Activated CD8-positive, alpha-beta memory T cell treated with anti-CD3 and anti-CD28 coated beads, Interleukin-2, amount 50 U/mL, for 1 hour (primary cell): ENCODE measurements around the gene NCR1.
"Not testable (repeated sequence)": the region's sequence is repeated elsewhere in the genome, so short reads cannot be mapped to it uniquely, and the experiment has no call there.

Source experiments
- DNase-seq: peaks from one replicate; pipeline ENCODE4 v3.0.0-alpha.2; 2020; ENCODE audit errors: extremely low read depth

NCR1 gene

DNA sequence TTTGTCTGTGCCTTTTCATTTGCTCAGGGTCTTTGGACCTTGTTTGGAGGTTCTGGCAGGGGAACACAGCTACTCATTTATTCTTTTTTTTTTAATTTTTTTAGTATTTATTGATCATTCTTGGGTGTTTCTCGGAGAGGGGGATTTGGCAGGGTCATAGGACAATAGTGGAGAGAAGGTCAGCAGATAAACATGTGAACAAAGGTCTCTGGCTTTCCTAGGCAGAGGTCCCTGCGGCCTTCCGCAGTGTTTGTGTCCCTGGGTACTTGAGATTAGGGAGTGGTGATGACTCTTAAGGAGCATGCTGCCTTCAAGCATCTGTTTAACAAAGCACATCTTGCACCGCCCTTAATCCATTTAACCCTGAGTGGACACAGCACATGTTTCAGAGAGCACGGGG lies 2.0 kb downstream of the NCR1 start:
- DNase-seq: not testable (repeated sequence)

GRCh38 chr19:54916822-54917221 lies 10.9 kb downstream of the NCR1 start:
- DNase-seq: no peak

DNA sequence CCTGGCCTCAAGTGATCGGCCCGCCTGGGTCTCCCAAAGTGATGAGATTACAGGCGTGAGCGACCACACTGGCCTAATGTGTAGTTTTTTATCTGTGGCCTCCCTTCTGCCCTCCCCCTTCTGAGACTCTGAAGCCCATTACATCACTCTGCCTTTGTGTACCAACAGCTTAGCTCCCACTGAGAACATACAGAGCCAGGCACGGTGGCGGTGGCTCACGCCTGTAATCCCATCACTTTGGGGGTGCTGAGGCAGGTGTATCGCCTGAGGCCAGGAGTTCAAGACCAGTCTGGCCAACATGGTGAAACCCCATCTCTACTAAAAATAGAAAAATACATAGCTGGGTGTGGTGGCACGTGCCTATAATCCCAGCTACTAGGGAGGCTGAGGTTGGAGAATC lies 12.6 kb downstream of the NCR1 start:
- no peak for DNase-seq

GRCh38 chr19:54919646-54920563 lies 14.0 kb downstream of the NCR1 start:
- DNase-seq: not testable (repeated sequence)

GRCh38 chr19:54921082-54921481 lies 15.1 kb downstream of the NCR1 start:
- no peak for DNase-seq

GRCh38 chr19:54923276-54923675 lies 17.3 kb downstream of the NCR1 start:
- no peak for DNase-seq

- no peak for DNase-seq
Measured at GRCh38 chr19:54928299-54928698, 22.4 kb downstream of the NCR1 start.

- no peak for DNase-seq
Measured at GRCh38 chr19:54937926-54938325, 32.0 kb downstream of the NCR1 start.

DNA sequence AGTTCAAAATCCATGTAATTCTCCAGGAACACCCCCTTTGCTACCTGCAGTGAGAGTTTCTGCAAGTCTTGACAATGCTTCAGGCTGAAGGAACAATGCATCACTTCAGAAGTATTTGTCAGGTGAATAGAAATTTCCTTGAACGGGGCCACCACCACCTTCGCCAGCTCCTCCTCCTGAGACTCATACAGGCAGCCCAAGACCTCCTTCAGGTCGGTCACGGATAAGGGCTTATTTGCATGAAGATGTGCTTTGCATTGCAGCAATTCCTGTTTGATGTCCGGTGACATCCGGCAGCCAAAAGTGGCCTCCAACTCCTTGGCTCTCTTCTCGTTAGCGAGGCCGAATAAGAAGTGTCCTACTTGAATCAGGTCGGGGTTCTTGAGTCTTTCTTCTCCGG lies 33.0 kb downstream of the NCR1 start:
- no peak for DNase-seq

- not testable (repeated sequence) for DNase-seq
Measured at GRCh38 chr19:54939538-54939937, 33.6 kb downstream of the NCR1 start.

GRCh38 chr19:54943772-54944361 lies 37.9 kb downstream of the NCR1 start:
- not testable (repeated sequence) for DNase-seq

- no peak for DNase-seq
Measured at GRCh38 chr19:54947381-54947780, 41.4 kb downstream of the NCR1 start, which contains the start of gene NLRP7. NLRP7 (minus strand) TSS chr19:54947530.

GRCh38 chr19:54949412-54949811 lies 43.5 kb downstream of the NCR1 start:
- DNase-seq: no peak

- not testable (repeated sequence) for DNase-seq
Measured at GRCh38 chr19:54950580-54950979, 44.6 kb downstream of the NCR1 start.

GRCh38 chr19:54952591-54953344 lies 46.8 kb downstream of the NCR1 start:
- DNase-seq: no peak

- not testable (repeated sequence) for DNase-seq
Measured at GRCh38 chr19:54953345-54953713, 47.4 kb downstream of the NCR1 start.

- DNase-seq: no peak
Measured at GRCh38 chr19:54955376-54955775, 49.4 kb downstream of the NCR1 start.

- DNase-seq: no peak
Measured at GRCh38 chr19:54959840-54960239, 53.9 kb downstream of the NCR1 start.
